HG03039 (cell line): ENCODE results near the gene TTC16.

Experiments
- ATAC-seq: cut with Tn5 transposase; IDR thresholded peaks from one replicate; pipeline ENCODE4 v1.9.1; 2021; ENCODE audit warnings: mild to moderate bottlenecking, moderate library complexity; ENCODE audit not compliant: unreplicated experiment

Gene TTC16

DNA sequence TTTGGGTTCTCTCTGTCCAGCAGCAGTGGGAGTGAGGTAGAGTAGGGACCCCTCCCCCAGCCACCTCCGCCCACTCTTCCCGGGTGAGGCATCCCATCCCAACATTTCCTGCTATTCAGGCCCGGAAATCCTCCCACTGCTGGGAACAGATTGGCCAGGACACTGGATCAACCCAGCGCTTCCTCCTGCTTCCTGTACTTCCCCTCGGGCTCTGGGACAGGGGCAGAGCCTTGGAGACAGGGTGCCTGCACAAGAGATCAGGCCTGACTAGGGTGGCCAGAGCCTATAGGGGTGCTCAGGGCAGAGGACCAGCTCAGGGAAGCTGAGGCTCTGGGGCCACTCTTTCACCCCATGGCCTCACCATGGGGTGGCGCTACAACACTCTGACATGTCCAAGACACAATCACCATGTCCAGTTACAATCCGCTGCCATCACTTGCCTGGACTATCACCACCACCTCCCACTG is 48.1 kb downstream of the TTC16 start:
- no peak for ATAC-seq

DNA sequence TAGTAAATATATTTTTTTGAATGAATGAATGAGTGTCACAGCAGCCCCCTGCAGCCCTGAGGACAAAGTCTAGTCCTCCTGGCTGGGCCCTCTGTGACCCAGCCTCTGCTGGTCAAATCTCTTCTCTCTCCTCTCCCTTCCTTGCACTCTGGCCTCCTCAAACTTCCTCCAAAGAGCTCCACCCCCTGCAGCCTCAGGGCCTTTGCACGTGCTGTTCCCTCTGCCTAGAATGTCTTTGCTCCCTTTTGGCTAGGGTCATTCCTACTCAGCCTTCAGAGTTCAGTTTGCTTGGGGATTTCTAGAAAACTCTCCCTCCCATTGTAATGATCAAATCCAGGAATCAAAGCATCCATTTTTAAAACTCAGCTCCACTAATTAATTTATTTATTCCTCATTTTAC is 49.5 kb downstream of the TTC16 start:
- ATAC-seq, result no peak

GRCh38 chr9:127767410-127767809 is 51.5 kb downstream of the TTC16 start:
- no peak for ATAC-seq

GRCh38 chr9:127767909-127768331 is 52.0 kb downstream of the TTC16 start:
- ATAC-seq, result no peak

DNA sequence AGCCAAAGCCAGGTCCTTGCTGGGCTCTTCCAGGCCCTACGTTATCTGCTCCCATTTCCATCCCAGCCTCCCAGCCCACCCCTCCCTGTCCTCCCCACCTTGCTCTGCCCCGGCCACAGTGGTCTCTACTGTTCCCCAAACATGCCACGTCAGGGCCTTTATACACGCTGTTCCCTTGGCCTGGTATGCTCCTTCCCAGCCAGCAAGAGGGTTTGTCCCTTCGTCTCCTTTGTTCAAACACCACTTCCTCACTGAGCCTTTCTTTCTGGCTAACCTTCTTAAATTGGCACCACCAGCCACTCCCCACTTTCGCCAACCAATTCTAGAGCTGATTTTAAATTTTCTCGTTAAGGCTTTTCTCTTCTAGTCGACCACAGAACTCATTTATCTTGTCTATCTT is 52.8 kb downstream of the TTC16 start:
- ATAC-seq, result no peak

DNA sequence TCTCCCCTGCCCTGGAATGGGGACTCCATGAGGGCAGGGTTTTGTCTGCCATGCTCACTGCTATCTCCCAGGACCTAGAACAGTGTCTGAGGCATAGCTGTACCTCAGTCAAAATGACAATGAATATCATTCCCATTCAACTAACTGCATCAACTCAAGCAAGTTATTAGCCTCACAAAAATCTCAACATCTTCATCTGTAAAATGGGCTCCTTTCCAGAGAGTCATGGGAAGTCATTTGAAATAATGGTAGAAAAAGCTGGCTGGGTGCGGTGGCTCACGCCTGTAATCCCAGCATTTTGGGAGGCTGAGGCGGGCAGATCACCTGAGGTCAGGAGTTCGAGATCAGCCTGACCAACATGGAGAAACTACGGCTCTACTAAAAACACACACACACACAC is 53.2 kb downstream of the TTC16 start:
- no peak for ATAC-seq

DNA sequence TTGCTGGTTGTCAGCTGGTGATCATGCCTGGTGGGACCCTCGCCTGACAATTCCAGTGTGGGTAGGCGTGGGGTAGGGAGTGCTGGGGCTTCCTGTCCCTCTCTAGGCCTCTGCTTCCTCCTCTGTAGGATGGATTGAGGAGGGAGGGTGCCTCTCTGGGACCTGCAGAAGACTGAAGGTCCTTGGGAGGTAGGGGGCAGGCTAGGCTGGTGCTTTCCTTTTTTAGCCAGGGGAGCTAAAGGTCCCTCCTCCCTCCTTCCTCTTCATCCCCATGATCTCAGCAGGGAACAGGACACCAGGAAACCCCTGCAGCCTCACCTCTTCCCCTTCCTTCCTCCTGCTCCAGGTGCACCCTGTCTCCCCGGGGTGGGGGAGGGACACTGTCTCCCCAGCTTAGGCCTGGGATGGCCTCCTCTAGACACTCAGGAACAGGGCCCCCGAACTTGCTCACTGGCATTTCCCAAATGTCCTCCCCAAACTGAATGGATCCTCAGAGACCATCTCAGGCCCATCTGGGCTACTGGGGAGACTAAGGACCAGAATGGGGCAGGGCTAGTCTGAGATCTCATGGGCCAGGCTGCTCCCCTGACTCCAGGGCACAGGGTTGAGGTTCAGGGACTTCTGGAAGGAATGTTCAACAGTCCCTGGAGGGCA is 54.2 kb downstream of the TTC16 start:
- no peak for ATAC-seq

DNA sequence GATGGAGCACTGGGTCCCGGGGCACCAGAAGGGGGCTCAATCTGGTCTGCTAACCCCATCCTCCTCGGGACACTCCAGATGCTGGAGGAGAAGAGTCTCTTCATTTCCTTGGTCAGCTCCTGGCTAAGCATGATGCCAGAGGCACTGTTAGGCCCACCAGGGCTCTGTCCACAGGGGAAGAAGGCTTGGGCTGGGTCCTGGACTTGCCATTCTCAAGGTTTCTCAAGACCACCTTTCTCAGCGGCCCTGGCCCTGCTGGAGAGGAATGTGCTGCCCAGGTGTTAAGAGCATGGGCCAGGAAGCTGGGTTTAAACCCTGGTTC is 54.7 kb downstream of the TTC16 start:
- no peak for ATAC-seq

DNA sequence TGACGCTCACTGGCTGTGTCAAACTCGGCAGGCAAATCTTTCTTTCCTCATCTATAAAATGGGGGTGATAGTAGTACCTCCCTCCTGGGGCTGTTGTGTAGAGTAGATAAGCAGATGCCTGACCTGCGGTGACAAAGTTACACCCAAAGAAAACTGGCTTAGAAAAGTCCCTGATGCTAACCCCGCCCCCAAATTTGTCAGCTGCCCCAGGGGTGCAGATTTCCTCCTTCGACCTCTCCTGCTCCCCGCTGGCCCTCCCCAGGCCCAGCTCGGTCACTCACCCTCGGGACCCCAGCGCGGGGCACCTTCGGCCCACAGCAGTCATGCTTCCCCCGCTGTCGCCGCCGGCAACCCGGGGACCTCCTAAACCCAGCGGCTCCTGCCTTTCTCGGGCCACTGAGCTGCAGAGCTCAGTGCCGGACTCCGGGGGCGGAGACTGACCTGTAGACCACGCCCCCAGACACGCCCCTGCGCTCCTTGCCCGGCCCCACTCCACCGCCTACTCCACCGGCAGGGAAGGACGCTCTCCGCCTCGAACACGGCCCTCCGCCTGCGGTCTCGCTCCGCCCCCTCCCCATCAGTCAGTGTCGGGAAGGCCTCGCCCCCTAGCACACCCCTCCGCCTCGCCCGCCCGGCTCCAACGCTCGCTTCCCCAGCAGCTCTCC is 55.2 kb downstream of the TTC16 start:
- ATAC-seq, result peak; percentile 85

DNA sequence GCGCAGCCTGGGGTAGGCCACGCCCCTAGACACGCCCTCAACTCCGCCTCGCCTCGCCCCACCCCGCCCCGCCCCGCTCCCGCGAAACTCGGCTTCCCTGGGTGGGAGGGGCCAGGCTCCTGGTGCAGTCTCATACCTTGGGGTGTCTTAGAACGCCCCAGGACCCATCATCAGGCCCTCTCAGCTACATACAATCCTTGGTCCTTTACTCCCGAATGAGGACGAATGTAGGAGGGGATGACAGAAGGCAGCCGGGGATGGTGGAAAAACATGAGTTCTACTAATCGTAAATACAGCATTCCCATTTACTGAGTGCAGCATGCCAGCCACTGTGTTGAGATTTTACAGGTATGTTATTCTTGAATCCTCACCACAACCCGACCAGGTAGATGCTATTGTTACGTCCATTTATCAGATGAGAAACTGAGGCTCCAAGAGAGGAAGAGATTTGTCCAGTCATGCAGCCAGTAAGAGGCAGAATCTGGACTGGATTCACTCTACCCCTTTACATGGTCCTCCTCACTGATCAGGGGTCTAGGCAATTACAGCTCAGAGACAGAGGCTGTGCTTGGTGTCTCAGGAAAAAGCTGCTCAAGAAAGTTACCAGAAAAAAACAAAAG is 55.8 kb downstream of the TTC16 start:
- no peak for ATAC-seq

GRCh38 chr9:127772603-127773002 is 56.7 kb downstream of the TTC16 start:
- no peak for ATAC-seq

DNA sequence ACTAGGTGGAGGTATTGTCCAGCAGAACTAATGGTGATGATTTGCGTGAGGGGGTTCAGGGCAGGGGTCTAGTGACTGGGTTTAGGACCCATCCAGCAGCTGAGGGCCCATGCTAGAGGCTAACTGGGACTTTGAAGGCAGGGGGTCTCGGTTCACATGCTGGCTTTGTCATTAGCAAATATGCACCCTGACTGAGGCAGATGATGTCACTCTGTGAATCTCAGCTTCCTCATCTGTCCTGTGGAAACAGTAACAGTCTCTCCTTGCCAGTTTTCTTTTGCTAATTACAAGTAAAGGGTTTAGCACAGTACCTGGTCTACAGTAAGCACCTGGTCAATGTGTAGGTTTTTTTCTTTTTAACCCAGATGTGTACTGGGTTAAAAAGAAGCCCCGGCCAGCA is 57.4 kb downstream of the TTC16 start:
- no peak for ATAC-seq

- no peak for ATAC-seq
These were observed 58.1 kb downstream of the TTC16 start for GRCh38 chr9:127773981-127774380.

GRCh38 chr9:127776195-127776923 is 60.5 kb downstream of the TTC16 start:
- ATAC-seq, result no peak

- no peak for ATAC-seq
These were observed 61.0 kb downstream of the TTC16 start for GRCh38 chr9:127776924-127777289.

GRCh38 chr9:127777368-127777980 is 61.6 kb downstream of the TTC16 start:
- ATAC-seq, result no peak

GRCh38 chr9:127778280-127779135 is 62.6 kb downstream of the TTC16 start, which contains the start of gene SH2D3C:
Gene SH2D3C, minus strand, starts transcription at chr9:127778666. Its CDS starts 39 bp downstream, at chr9:127778627.
- ATAC-seq, result peak; percentile 36

DNA sequence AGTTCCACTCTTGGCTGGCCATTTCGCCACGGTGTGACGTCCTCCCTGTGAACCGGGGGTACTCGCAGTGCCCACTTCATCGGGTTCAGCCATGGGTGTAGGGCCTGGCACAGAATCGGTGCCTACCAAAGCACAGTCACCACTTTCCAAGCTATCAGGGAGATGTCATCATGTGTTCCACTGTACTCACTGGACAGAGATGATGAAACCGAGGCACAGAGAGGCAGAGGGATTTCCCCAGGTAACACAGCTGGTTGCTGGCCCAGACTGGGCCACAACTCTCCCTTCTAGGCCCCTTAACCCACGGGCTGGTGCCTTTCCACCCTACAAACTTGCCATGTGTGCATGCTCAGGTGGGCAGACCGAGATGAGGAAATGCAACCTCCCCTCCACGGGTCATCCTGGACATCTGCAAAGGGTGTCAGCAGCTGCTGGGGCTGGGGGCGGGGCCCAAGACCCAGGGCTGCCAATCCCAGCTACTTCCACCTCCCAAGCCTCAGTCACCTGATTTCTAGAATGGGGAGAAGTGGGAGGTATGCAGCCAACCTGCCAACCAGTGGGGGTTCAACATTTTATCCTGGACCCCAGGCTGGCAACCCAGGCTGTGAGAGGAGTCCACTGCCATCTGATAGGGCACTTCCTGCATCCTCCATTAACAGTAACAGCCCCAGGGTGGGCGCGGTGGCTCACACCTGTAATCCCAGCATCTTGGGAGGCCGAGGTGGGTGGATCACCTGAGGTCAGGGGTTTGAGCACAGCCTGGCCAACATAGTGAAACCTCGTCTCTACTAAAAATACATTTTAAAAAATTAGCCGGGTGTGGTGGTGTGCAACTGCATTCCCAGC is 63.5 kb downstream of the TTC16 start:
- peak; percentile 35 for ATAC-seq

DNA sequence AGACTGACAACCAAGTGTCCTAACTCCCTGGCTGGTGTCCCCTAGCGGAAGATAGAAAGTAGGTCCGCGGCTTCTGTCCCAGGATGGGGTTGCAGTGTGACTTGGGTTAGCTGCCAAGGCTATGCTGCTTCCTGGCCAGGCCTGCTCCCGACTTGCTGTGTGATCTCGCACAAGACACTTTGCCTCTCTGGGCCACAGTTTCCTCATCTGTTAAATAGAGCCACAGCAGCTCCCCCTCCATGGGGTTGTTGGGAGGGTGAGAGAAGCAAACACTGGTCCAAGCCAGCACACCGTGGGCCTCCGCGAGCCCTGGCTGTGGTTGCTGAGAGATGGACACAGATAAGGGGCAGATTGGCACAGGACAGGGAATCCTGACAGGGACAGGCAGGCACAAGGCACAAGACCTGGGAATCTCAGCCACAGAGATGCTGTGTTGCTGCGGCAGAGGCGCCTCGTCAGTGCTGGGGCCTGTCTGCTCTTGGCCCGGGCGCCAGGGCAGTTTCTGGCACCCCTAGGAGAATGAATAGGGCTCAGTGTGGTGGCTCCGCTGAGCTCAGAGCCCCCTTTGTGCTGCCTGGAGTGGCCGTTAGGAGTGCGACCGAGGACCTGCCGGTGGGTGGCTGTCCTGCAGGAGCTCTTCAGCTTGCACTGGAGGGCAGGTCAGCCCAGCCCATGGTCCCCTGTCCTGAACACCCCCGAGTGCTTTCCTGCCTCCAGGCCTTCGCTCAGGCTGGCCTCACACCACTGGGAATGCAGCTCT is 64.4 kb downstream of the TTC16 start:
- no peak for ATAC-seq
